Stimulated activated CD8-positive, alpha-beta memory T cell treated with anti-CD3 and anti-CD28 coated beads, Interleukin-12 subunit alpha, Interleukin-12 subunit beta, amount 100 ng/mL, for 4 hours (primary cell): ENCODE data around the gene DELE1.

Experiments used
- DNase-seq: peaks from one replicate; pipeline ENCODE4 v3.0.0-alpha.2; 2020; ENCODE audit warnings: low read depth

Gene DELE1

DNA sequence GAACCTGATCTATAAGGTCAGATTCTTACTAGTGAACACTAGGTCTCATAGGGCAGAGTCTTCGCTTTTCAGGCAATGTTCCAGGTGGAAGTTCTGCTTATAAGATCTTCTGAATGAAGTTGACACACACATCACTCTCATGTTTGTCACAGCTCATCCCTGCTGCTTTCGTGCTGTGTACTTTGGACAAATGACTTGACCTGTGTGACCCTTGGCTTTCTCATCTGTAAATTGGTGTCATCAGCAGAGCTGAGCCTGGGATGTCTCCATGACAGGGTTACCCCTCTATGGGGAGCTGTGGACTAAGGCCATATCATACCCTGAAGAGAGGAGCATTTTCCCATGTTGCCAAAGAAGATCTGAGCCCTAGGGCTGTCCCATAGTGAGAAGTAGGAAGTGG is 2.8 kb downstream of the DELE1 start:
- DNase-seq = no peak

- DNase-seq = no peak
Measured at GRCh38 chr5:141928051-141928450, 4.4 kb downstream of the DELE1 start.

DNA sequence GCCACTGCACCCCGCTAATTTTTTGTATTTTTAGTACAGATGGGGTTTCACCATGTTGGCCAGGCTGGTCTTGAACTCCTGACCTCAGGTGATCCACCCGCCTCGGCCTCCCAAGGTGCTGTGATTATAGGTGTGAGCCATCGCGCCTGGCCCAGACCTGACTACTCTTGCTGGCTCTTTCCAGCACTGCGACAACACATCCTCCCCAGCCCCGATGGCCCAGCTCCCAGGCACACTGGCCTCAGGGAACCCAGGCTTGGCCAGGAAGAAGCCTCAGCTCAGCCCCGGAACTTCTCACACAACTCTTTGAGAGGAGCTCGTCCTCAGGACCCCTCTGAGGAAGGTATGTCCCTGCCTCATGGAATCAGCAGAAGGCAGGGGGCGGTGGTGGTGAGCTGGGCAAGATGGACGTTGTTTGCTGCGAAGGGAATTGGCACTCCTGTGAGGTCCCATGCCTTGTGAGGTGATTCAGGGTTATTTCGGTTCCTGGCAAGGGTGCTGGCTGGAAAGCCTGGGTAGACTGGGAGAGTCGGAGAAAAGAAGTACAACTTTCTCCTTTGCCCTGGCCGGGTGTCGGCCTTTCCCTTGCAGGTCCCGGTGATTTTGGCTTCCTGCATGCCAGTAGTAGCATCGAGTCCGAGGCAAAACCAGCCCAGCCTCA is 5.9 kb downstream of the DELE1 start:
- no peak for DNase-seq

DNA sequence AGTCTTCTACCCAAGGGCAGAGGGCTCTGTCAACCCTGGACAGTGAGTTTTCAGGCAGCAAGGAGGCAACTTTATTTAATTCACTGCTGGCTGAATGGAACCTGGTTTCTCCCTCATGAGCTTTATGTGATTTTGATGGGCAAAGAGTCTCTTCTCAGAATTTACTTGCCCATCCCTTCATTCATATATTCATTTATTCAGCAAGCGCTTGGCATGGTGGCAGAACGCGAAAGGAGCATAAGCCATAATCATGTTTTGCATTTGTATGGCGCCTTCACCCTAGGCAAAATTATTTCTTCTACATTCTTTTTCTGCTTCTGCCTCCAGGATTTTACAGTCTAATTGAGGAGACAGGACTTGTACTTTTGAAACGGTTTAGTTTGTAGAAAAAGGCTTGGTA is 8.0 kb downstream of the DELE1 start:
- DNase-seq = no peak

DNA sequence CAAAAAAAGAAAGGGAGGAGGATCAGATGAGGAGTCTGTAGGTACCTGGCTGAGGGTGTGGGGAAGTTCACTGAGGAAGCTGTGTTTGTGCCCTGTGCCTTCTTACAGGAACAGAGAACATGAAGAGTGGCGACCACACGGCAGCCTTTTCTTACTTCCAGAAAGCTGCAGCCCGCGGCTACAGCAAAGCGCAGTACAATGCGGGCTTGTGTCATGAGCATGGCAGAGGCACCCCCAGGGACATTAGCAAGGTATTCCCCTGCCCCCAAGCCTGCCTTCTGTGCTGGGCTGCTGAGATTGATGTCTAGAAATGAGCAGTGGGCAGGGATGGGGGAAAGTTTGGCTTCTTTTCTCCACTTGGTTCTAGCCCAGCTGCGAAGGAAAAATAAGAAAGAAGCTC is 9.5 kb downstream of the DELE1 start:
- DNase-seq = no peak

GRCh38 chr5:141934099-141934844 is 10.6 kb downstream of the DELE1 start:
- no peak for DNase-seq

- no peak for DNase-seq
Measured at GRCh38 chr5:141935538-141935937, 11.9 kb downstream of the DELE1 start.

DNA sequence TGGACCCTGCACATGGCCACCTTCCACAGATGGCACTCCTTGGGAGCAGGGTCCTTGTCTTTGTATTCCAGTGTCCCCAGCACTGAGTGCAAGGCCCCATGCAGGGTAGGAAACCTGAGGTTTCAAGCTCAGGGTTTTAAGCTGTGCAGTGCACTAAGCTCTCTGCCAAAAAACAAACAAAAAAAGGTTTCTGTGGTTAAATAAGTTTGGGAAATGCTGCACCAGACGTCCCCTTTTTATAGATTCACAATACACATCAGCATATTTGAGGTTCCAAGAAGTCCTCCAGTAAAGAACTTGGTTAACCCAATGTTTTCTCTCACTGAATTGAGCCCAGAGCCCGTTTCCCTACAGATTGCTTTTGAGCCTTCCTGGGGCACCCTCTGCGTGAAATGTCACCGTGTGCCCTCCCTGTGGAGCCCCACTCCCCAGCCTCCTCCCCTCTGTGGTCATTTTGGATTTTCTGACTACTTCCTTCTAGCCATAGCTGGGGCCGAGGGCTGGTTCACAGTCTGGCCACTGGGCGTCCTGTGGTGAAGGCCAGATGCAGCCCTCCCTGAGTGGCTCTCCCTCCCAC is 17.1 kb downstream of the DELE1 start:
- no peak for DNase-seq

DNA sequence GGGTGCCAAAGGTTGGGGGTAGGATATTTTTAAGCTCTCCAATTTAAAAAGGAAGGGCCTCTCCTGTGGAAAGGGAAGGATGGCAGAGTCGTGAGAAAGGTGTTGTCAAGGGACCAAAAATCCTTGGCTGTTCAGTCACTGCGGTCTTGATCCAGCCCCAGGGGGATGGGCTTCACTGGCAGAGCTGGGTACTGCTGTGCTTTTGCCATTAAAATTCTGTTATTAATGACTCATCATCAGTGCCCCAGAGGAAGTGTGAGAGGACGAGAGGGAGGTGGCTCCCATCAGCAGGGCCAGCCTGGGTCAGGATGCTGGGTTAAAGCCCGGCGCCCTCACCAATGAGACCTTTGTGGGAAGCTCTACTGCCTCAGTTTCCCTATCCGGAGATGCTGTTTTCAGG is 17.6 kb downstream of the DELE1 start:
- DNase-seq = no peak

- DNase-seq = no peak
Measured at GRCh38 chr5:141941779-141942178, 18.1 kb downstream of the DELE1 start.

- DNase-seq = no peak
Measured at GRCh38 chr5:141942185-141942857, 18.6 kb downstream of the DELE1 start.

DNA sequence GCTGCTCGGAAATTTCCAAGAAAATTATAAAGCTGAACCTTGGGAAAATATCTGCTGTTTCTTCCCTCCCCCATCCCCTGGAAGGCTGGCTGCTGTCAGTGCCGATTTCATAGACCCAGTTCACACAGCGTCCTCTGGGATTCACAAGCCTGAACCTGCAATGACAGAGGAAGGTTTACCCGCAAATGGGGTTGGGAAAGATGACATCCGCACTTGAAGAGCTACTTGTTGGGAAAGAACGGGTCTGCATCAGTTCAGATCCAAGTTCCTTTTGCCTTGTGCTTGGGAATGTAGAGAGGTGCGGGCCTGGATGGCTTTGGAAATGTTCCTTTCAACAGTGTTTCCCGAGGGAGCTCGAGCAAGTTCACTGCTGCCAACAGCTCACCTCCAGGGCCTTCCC is 20.4 kb downstream of the DELE1 start:
- DNase-seq = no peak

GRCh38 chr5:141945511-141946051 is 21.9 kb downstream of the DELE1 start:
- DNase-seq = no peak

DNA sequence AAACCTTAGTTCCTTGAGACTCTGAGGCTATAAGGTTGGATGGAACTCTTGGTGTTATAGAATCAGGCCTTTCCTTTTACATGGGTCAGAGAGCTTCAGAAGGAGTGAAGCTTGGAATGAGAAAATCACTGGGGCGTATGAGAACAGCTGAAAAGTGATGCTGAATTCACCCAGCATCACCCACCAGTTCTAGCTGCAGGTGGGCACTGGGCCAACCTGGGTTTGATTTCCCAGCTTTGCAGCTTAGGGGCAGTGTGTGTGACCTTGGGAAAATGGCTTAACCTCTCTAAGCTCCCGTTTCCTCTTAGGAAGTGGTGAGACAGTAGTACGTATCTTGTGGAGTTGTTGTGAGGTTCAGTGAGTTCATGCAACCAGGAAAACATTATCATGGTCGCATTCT is 23.6 kb downstream of the DELE1 start:
- DNase-seq = no peak

DNA sequence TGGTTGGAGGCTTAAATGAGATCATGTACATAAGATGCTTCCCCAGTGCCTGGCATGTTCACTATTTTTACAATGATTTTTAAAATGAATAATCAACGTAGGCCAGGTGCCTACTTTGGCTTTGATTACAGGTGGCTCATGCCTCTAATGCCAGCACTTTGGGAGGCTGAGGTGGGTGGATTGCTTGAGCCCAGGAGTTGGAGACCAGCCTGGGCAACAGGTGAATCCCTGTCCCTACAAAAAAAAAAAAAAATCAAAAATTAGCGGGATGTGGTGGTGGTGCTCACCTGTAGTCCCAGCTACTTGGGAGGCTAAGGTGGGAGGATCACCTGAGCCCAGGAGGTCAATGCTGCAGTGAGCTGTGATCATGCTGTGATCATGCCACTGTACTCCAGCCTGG is 25.1 kb downstream of the DELE1 start:
- no peak for DNase-seq

DNA sequence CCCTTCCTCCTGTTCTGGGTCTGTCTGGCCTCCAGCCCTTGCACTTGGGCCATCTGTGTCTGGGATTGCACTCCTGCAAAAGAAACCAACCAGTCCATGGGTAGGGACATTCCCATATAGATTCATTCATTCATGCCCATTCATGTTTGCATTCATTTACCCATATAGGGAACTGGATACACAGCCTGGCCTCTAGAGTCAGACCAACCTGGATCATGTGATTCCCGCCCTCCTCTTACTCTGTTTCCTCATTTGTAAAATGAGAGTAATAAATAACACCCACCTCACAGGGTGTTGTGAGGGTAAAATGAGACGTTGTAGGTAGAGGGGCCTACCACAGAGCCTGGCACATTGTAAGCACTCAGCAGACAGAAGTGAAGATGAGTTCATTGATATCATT is 25.8 kb downstream of the DELE1 start:
- DNase-seq = no peak

DNA sequence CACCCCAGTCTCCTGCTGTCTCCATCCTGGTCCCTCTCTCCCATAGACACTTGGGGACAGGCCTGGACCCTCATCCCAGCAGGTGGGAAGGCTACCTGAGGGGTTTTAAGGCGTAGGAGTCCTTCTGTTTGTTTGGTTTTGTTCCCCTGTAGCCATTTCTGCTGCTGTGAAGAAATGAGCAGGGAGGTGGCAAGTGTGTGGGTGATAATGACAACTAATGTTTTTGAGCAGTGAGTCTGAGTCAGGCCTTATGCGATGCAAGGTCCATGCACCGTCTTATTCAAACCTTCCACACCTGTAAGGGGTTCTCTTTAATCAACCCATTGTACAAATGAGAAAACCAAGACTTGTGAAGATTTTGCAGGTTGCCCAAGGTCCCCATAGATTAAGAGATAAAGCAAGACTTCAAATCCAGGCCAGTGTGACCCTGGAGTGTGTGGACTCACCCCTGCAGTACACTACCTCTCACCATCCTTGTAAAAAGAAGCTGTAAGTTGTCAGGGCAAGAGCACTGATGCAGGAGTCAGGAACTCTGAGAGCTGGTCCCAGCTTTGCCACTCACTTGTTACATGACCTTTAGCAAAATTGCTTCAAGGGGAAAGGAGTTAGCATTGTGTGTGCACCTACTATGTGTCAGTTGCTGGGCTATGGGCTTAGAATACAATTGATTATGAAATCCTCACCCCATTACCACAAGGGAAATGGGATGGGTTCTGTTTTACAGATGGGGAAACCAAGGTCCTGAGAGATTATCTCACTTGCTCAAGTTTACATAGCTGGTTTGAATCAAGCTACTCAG is 26.7 kb downstream of the DELE1 start:
- DNase-seq = no peak

GRCh38 chr5:141951332-141951781 is 27.7 kb downstream of the DELE1 start:
- DNase-seq = no peak

- no peak for DNase-seq
Measured at GRCh38 chr5:141952020-141952419, 28.3 kb downstream of the DELE1 start.

GRCh38 chr5:141954194-141954593 is 30.5 kb downstream of the DELE1 start:
- no peak for DNase-seq

- DNase-seq = no peak
Measured at GRCh38 chr5:141957367-141957996, 33.8 kb downstream of the DELE1 start.
